Measurements from ENCODE around the gene PYY. TPM values are rescaled to one million over a fixed set of nuclear protein-coding genes. Genes with fewer than 3 reads are reported as not detected.
A peak's percentile ranks its signal among the peaks of the same experiment; 100 is the strongest.

Gene PYY
- total RNA-seq, 2 experiments from 2014 or later: not detected

DNA sequence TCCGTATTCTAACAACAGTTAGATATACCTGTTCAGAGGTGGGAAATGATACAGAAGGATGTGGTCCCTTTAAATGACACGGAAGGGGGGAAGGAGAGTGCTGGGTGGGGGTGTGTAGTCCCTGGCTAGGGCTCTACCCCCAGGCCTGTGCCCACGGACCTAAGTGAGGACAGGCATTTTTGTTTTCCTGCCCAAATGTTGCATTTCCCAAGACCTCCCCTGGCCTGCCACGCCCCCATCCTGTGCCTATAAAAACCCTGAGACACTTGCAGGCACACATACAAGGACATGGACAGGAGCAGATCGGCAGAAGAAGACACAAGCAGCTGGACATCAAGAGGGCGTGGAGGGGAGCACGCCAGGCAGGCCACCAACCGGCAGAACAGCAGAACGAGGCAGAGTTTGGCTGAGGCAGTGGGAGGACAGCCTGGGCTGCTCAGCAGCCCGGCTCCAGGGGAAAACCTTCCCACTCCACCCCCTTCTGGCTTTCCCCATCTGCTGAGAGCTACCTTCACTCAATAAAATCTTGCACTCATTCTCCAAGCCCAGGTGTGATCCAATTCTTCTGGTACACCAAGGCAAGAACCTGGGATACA lies 33.1 kb downstream of the PYY start:
- Histone ChIP-seq H3K9me2 (ENCODE audit: insufficient read depth, low read length) (no peaks in the 10 kb centered on the region), H3K36me3 (ENCODE audit: insufficient read depth, low read length) (no peaks in the 10 kb centered on the region), H3K4me3 (ENCODE audit: low read depth, low read length, poor library complexity, severe bottlenecking) (no peak overlapping the region), H2AFZ (ENCODE audit: low read length) (no peak overlapping the region), H3K4me2 (ENCODE audit: low read length) (no peak overlapping the region), H3K9me3 (ENCODE audit: low read length) (no peaks in the 10 kb centered on the region), H4K20me1 (ENCODE audit: insufficient read depth, low read length) (no peaks in the 10 kb centered on the region), H3K4me1 (ENCODE audit: insufficient read depth, low read length, poor library complexity, severe bottlenecking) (peaks cover 7% of the 10 kb centered on the region), H3K79me2 (ENCODE audit: insufficient read depth, low read depth, low read length) (no peaks in the 10 kb centered on the region), H3K27ac (ENCODE audit: low read depth, low read length, poor library complexity, severe bottlenecking) (no peak overlapping the region)
- CTCF ChIA-PET (ENCODE audit: unreplicated experiment): no interaction called here
- intact Hi-C loops (cut with micrococcal nuclease; ENCODE audit: unreplicated experiment): no loop called here
- POLR2A ChIA-PET: no interaction called here
- BruUV-seq (replicated peaks): no TSS peak
- no peak for DNase-seq (ENCODE audit: low spot score)
- TF ChIP-seq, protein P1, sequence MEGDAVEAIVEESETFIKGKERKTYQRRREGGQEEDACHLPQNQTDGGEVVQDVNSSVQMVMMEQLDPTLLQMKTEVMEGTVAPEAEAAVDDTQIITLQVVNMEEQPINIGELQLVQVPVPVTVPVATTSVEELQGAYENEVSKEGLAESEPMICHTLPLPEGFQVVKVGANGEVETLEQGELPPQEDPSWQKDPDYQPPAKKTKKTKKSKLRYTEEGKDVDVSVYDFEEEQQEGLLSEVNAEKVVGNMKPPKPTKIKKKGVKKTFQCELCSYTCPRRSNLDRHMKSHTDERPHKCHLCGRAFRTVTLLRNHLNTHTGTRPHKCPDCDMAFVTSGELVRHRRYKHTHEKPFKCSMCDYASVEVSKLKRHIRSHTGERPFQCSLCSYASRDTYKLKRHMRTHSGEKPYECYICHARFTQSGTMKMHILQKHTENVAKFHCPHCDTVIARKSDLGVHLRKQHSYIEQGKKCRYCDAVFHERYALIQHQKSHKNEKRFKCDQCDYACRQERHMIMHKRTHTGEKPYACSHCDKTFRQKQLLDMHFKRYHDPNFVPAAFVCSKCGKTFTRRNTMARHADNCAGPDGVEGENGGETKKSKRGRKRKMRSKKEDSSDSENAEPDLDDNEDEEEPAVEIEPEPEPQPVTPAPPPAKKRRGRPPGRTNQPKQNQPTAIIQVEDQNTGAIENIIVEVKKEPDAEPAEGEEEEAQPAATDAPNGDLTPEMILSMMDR (conservative IDR thresholded peaks at IDR 0.05; ENCODE audit: low read length): no peak
- TF ChIP-seq EZH2phosphoT487 (IDR thresholded peaks at IDR 0.05; ENCODE audit: borderline replicate concordance, low read depth, low read length): no peak

DNA sequence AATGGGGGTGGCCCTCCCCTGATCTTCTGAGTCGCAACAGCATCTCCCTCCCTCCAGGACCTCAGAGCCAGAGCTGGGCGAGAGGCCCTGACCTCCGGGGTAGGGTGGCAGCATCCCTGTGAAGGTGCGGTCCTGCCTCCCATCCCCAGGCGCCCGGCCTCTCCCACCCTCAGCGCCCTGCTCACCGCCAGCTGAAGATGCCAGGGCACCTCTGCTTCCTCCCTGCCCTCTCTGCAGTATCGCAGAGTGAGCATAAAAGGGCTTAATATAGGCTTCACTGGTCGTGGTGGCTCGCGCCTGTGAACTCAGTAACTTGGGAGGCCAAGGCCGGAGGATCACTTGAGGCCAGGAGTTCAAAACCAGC lies 35.7 kb downstream of the PYY start:
- intact Hi-C loops (cut with micrococcal nuclease; ENCODE audit: unreplicated experiment): no loop called here
- H3K9me2 ChIP-seq (ENCODE audit: insufficient read depth, low read length): no peaks in the 10 kb centered on the region
- DNase-seq (ENCODE audit: low spot score): no peak
- ChIA-PET POLR2A (no interaction called here), CTCF (ENCODE audit: unreplicated experiment) (no interaction called here)
- H4K20me1 ChIP-seq (ENCODE audit: insufficient read depth, low read length): no peaks in the 10 kb centered on the region
- H3K4me2 ChIP-seq (ENCODE audit: low read length): no peak overlapping the region
- H3K36me3 ChIP-seq (ENCODE audit: insufficient read depth, low read length): no peaks in the 10 kb centered on the region
- H3K27ac ChIP-seq (ENCODE audit: low read depth, low read length, poor library complexity, severe bottlenecking): no peak overlapping the region
- TF ChIP-seq, protein P1 (conservative IDR thresholded peaks at IDR 0.05; ENCODE audit: low read length): no peak
- no peak for TF ChIP-seq EZH2phosphoT487 (IDR thresholded peaks at IDR 0.05; ENCODE audit: borderline replicate concordance, low read depth, low read length)
- H2AFZ ChIP-seq (ENCODE audit: low read length): no peak overlapping the region
- H3K79me2 ChIP-seq (ENCODE audit: insufficient read depth, low read depth, low read length): no peaks in the 10 kb centered on the region
- H3K4me3 ChIP-seq (ENCODE audit: low read depth, low read length, poor library complexity, severe bottlenecking): no peak overlapping the region
- no TSS peak for BruUV-seq (replicated peaks)
- H3K4me1 ChIP-seq (ENCODE audit: insufficient read depth, low read length, poor library complexity, severe bottlenecking): peaks cover 7% of the 10 kb centered on the region
- H3K9me3 ChIP-seq (ENCODE audit: low read length): no peaks in the 10 kb centered on the region

DNA sequence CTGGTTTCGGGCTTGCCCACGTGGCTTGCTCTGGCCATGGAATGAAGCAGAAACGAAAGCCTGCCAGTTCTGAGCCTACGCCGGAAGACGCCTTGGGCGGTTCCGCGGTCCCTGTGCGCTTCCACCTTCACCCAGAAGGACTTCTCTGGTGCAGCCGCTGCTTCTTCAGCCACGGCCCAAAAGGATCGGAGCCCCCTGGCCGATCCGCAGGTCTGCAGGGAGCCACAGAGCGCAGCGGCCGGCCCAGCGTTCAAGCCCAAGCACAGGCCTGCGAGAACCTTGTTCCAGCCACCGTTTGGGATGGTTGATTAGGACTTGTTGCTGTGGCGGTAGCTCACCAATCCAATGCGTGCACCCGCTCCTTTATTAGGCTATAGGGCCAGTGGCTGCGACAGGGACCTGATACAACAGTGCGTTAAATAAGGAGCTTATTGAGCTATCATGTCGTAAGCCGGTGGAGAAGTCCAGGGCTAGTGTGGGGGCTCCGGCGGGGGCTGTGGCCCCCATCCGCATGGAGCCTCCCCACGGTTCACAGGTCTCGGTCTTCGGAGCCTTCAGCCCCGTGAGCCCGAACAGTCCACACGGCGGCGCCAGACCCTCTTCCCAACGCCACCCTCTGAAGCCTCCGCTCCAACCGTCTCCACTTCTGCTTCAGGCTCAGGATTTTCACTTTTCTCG lies 36.3 kb downstream of the PYY start:
- CTCF ChIA-PET (ENCODE audit: unreplicated experiment): no interaction called here
- BruUV-seq (replicated peaks): no TSS peak

More for the DNA sequence above, 36.3 kb downstream of the PYY start:
- TF ChIP-seq, protein P1 (conservative IDR thresholded peaks at IDR 0.05; ENCODE audit: low read length): peak; percentile 23; the same call in 1 of the 2 replicates
- TF ChIP-seq EZH2phosphoT487 (IDR thresholded peaks at IDR 0.05; ENCODE audit: borderline replicate concordance, low read depth, low read length): no peak
- no peaks in the 10 kb centered on the region for H3K9me3 ChIP-seq (ENCODE audit: low read length)
- POLR2A ChIA-PET: no interaction called here
- DNase-seq (ENCODE audit: low spot score): no peak
- H3K4me2 ChIP-seq (ENCODE audit: low read length): 0 out of 2 replicates have a peak overlapping the region, but pooled peaks have one; percentile 18
- peaks cover 7% of the 10 kb centered on the region for H3K4me1 ChIP-seq (ENCODE audit: insufficient read depth, low read length, poor library complexity, severe bottlenecking)
- intact Hi-C loops (cut with micrococcal nuclease; ENCODE audit: unreplicated experiment): no loop called here
- H3K27ac ChIP-seq (ENCODE audit: low read depth, low read length, poor library complexity, severe bottlenecking): no peak overlapping the region
- H3K36me3 ChIP-seq (ENCODE audit: insufficient read depth, low read length): no peaks in the 10 kb centered on the region
- no peaks in the 10 kb centered on the region for H3K79me2 ChIP-seq (ENCODE audit: insufficient read depth, low read depth, low read length)
- H2AFZ ChIP-seq (ENCODE audit: low read length): peak overlapping the region; percentile 32; the same call in 1 of the 2 replicates
- no peaks in the 10 kb centered on the region for H4K20me1 ChIP-seq (ENCODE audit: insufficient read depth, low read length)
- H3K9me2 ChIP-seq (ENCODE audit: insufficient read depth, low read length): no peaks in the 10 kb centered on the region
- H3K4me3 ChIP-seq (ENCODE audit: low read depth, low read length, poor library complexity, severe bottlenecking): no peak overlapping the region
